GM12891 (cell line): ENCODE measurements around the gene ICE2.

Source experiments
- PAX5 ChIP-seq: IDR thresholded peaks from 2 replicates; pipeline ENCODE4 v1.6.1; 2011; ENCODE audit warnings: low read length, moderate library complexity, mild to moderate bottlenecking; ENCODE audit not compliant: insufficient read depth, severe bottlenecking
- POLR2A ChIP-seq: IDR thresholded peaks from 2 replicates; pipeline ENCODE4 v1.6.1; 2011; ENCODE audit warnings: low read depth, low read length, control low read depth
- POLR2AphosphoS5 ChIP-seq: IDR thresholded peaks from 2 replicates; pipeline ENCODE4 v1.6.1; 2011; ENCODE audit warnings: low read depth, low read length, control low read depth
- POU2F2 ChIP-seq: IDR thresholded peaks from 2 replicates; pipeline ENCODE4 v1.6.1; 2011; ENCODE audit warnings: low read depth, mild to moderate bottlenecking, control low read depth, low read length, moderate library complexity
- TAF1 ChIP-seq: IDR thresholded peaks from 2 replicates; pipeline ENCODE4 v1.6.1; 2011; ENCODE audit warnings: low read depth, low read length, control low read depth

DNA sequence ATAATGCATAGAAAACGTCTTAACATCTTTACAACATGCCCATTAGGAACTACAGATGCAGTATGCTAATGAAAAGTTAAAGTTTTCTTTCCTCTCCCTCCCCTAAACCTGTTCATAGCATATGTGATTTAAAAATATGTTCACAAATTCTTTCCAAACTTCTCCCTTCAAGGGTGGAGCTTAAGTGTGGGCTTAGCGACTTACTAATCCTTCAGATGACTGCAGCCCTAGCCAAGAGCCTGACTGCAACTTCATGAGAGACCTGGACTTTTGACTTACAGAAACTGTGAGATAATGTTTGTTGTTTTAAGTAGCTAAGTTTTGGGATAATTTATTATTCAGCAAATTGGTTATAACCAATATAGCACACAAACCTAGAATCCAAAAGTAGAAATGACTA, 59.2 kb downstream of the ICE2 start:
- TF ChIP-seq PAX5 (no peak), POLR2A (no peak), POLR2AphosphoS5 (no peak), TAF1 (no peak), POU2F2 (no peak)
